ENCODE measurements around the gene ANKHD1.
"Not testable (repeated sequence)": the region's sequence is repeated elsewhere in the genome, so short reads cannot be mapped to it uniquely, and the experiment has no call there.

Gene ANKHD1

DNA sequence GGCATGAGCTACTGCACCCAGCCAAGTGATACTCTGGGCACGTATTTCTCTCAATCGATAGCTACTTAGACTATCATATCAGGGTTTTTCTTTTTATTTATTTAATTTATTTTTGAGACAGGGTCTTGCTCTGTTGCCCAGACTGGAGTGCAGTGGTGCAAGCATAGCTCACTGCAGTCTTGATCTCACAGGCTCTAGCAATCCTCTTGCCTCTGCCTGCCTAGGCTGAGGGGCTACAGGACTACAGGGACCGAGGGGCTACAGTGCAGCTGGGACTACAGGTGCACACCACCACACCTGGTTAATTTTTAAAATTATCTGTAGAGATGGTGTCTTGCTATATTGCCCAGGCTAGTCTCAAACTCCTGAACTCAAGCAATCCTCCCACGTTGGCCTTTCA lies 20.3 kb upstream of the ANKHD1 start:
- DNase-seq (ENCODE audit: low read depth): no peak

GRCh38 chr5:140381972-140382371 lies 19.7 kb upstream of the ANKHD1 start:
- no peak for DNase-seq (ENCODE audit: low read depth)

DNA sequence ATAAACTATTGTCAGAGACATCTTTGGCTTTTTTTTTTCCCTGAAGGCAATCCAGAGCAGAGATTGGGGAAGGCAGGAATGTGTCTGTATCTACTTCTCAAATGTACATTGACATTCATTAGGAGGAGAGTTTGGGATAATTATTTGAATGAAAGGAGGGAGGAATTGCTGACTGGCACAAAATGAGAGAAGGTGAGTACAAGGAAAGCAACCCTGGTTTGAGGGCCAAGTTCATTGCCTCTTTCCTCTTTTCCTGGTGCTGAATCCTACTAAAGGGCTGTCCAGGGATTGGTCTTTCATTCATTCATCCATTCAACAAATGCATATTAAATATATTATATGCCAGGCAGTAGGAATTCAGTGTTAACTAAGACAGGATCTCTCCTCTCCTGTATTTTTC lies 18.8 kb upstream of the ANKHD1 start:
- no peak for DNase-seq (ENCODE audit: low read depth)

DNA sequence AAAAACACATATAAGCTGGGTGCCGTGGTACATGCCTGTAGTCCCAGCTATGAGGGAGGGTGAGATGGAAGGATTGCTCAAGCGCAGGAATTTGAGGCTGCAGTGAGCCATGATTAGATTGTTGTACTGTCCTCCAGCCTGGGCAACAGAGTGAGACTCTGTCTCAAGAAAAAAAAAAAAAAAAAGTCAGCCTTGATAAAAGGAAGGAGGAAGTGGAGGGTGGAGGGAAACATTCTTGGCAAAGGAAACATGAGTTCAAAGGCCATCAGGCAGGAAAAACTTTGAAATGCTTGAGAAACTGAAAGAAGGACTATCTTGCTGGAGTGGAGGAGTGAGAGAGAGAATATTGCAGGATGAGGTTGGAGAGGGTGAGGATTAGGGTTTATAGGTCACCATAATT lies 18.3 kb upstream of the ANKHD1 start:
- DNase-seq (ENCODE audit: low read depth): no peak

- DNase-seq (ENCODE audit: low read depth): no peak
These were observed 13.6 kb upstream of the ANKHD1 start for GRCh38 chr5:140388052-140388451.

GRCh38 chr5:140391312-140391711 lies 10.3 kb upstream of the ANKHD1 start:
- no peak for DNase-seq (ENCODE audit: low read depth)

DNA sequence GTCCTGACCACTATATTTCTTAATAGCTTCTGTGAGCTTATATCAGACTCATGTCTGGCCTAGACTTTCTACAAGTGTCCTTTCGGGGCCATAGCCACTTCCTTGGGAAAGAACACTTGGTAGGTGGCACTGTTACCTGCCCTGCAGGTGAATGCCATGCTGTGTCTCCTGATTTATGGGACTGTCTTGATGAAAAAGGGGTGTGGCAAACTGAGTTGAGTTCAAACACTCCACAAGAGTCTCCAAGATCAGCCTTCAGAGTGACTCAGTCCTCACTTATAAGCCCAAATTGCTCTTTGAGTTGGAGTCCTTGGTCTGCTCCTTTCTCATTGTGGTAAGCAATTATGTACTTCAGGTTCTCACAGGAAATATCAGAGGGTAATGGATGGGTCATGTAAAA lies 9.9 kb upstream of the ANKHD1 start:
- DNase-seq (ENCODE audit: low read depth): no peak

- no peak for DNase-seq (ENCODE audit: low read depth)
These were observed 7.9 kb upstream of the ANKHD1 start for GRCh38 chr5:140393738-140394137.

DNA sequence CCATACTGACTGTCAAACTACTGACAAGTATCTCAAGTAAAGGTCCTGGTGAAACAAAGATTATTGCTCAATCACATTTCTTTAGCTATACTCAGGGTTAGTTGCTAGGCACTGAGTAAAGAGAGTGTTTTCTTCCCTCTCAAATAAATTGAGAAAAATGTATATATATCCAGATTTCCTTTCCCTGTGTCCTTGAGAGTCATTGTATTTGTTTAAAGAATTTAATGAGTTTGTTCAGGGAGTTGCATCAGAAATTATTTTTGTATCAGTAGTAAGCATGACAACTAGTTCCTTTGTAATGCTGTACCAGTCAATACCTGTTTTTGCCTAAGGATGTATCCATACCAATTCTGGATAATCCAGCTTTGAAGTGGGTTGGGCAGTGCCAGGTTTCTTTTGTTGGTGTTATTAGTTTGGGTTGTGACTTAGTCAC lies 3.2 kb upstream of the ANKHD1 start:
- no peak for DNase-seq (ENCODE audit: low read depth)

DNA sequence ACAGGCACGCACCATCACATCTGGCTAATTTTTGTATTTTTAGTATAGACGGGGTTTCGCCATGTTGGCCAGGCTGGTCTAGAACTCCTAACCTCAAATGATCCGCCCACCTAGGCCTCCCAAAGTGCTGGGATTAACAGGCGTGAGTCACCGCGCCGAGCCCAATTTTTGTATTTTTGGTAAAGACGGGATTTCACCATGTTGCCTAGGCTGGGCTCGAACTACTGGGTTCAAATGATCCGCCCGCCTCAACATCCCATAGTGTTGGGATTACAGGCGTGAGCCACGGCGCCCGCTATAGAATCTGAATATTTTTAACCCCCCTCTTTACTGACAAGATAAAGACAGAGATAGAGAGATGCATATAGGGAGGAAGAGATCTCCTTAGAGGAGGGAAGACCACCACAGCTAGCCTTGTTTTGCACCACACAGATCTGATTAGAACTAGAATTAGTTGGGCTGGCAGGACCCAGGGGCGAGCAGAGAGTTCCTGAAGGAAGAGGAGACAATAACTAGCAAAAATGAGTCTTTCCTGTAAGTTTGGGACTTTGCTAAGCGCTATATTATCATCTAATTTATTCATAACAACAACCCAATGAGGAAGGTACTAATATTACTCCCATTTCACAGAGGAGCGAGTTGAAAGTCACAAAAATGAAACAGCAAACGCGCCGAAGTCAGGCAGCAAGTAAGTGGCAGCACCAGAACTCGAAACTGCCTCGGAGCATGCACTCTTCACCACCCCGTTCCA lies 1.5 kb upstream of the ANKHD1 start:
- DNase-seq (ENCODE audit: low read depth): no peak

GRCh38 chr5:140400730-140401361 lies 787 bp upstream of the ANKHD1 start:
- peak; percentile 83 for DNase-seq (ENCODE audit: low read depth)

DNA sequence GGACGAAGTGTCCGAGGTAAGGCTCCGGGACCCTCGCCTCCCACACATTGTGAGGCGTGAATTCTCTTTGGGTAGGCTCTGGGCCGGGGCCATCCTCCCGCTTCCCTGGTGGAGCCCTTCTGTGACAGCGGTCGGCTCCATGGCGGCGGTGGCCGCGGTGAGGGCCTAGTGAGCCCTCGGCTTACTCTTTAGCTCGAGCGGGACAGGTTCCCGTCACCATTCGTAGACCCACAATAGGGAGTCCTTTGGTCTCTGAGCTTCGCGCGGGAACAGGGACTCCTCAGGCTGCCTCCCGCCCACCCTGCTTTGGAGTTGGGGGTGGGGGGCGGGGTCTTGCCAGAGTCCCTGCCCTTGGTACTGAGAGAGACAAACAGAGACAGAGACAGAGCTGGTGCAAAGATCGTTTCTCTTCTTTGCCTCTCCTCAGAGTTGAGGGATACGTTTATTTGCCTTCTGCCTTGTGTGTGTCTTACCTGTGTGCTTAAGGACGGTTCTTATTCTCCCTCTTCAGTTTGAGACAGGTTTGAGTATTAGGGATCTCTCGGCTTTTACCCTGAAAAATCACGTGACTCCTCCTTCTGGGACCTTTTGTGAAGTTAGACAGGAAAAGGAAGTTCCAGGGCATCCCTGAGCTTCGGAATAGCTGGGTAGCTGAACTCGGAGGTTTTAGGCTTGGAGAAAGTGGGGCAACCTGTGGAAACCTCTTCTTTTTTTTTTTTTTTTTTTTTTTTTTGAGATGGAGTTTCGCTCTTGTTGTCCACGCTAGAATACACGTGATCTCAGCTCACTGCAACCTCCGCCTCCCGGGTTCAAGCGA lies 833 bp downstream of the ANKHD1 start:
- peak; percentile 41 for DNase-seq (ENCODE audit: low read depth)

DNA sequence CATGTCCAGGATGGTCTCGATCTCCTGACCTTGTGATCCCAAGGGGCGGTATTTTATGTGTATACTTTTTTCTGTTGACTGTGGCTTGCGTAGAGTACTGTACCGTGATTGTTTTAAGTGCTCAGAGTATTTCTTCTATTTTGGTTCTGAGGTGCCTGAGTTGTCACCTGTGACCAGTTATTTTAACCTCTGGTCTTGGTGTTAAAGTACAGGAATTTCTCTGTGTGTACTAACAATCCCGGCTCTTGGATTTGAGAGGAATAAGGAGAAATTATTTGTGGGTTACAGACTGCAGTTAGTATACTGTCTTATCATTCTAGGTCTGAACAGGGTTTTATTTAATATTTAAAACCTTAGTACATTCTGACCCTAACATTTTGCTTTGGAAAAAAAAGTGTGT lies 2.0 kb downstream of the ANKHD1 start:
- DNase-seq (ENCODE audit: low read depth): no peak

DNA sequence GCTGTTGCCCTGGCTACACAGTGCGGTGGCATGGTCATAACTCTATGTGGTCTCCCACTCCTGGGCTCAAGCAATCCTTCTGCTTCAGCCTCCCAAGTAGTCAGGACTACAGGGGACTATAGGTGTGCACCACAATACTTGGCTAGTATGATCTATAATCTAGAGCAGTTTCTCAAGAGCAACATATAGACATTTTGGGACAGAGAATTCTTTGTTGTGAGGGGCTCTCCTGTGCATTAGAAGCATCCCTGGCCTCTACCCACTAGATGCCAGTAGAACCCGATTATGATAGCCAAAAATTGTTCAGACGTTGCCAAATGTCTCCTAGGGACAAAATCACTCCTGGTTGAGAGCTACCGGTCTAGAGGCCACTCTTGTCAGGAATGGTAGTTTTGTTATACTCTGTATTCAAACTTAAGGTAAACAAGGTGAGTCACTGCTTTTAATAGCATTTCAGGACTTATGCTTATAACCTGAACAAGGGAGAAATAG lies 7.2 kb downstream of the ANKHD1 start:
- no peak for DNase-seq (ENCODE audit: low read depth)

- DNase-seq (ENCODE audit: low read depth): no peak
These were observed 11.6 kb downstream of the ANKHD1 start for GRCh38 chr5:140413230-140413629.

- DNase-seq (ENCODE audit: low read depth): no peak
These were observed 15.6 kb downstream of the ANKHD1 start for GRCh38 chr5:140417235-140417634.

DNA sequence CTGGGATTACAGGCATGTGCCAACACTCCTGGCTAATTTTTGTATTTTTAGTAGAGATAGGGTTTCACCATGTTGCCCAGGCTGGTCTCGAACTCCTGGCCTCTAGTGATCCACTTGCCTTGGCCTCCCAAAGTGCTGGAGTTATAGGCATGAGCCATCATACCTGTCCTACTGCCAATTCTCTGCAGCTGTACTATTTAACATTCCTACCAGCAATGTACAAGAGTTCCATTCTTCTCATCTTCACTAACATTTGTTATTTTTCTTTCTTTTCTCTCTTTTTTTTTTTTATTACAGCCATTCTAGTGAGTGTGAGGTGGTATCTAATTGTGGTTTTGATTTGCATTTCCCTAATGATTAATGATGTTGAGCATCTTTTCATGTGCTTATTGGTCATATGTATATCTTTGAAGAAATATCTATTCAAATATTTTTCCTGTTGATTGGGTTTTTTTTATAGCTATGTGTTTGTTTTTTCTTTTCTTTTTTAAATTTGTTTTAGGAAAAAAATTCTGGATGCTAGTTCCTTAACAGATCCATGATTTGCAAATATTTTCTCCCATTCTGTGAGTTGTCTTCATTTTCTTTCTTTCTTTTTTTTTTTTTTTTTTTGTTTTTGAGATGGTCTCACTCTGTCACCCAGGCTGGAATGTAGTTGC lies 17.4 kb downstream of the ANKHD1 start:
- no peak for DNase-seq (ENCODE audit: low read depth)

- DNase-seq (ENCODE audit: low read depth): no peak
These were observed 18.6 kb downstream of the ANKHD1 start for GRCh38 chr5:140420226-140420570.

GRCh38 chr5:140420665-140421361 lies 19.2 kb downstream of the ANKHD1 start:
- no peak for DNase-seq (ENCODE audit: low read depth)

GRCh38 chr5:140421375-140421774 lies 19.7 kb downstream of the ANKHD1 start:
- DNase-seq (ENCODE audit: low read depth): not testable (repeated sequence)

DNA sequence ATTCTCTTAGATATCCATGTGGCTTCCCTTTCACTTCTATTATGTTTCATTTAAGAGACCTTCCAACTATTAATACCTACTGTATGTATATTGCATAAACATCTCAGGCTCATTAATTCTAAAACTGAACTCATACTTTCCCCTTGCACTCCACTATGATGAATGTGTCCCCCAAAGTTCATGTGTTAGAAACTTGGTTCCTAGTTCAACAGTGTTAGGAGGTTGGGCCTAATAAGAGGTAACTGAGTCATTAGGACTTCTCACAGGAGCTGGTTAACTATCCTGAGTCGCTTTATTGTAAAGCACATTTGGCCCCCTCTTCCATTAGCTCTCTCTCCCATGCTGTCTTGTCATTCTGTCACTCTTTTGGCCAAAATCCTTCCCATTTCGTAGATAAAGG lies 22.0 kb downstream of the ANKHD1 start:
- DNase-seq (ENCODE audit: low read depth): no peak

GRCh38 chr5:140424135-140424534 lies 22.5 kb downstream of the ANKHD1 start:
- no peak for DNase-seq (ENCODE audit: low read depth)

All from activated T-cell treated with anti-CD3 and anti-CD28 coated beads for 24 hours (primary cell).